GM12801 (cell line): ENCODE data around the gene MT4.

Experiments
- CTCF ChIP-seq: IDR thresholded peaks from one replicate; pipeline ENCODE4 v1.5.1; 2011; ENCODE audit warnings: control low read depth; ENCODE audit not compliant: insufficient read length; ENCODE audit errors: extremely low read depth

MT4 gene

GRCh38 chr16:56530872-56531271 is 34.0 kb upstream of the MT4 start:
- no peak for TF ChIP-seq CTCF

- no peak for TF ChIP-seq CTCF
Observed at GRCh38 chr16:56532714-56533113, 32.2 kb upstream of the MT4 start.

- no peak for TF ChIP-seq CTCF
Observed at GRCh38 chr16:56534847-56535383, 30.0 kb upstream of the MT4 start.

GRCh38 chr16:56538331-56538730 is 26.5 kb upstream of the MT4 start:
- no peak for TF ChIP-seq CTCF

- no peak for TF ChIP-seq CTCF
Observed at GRCh38 chr16:56539656-56540055, 25.2 kb upstream of the MT4 start.

- no peak for TF ChIP-seq CTCF
Observed at GRCh38 chr16:56542039-56542438, 22.8 kb upstream of the MT4 start.

- TF ChIP-seq CTCF = no peak
Observed at GRCh38 chr16:56547120-56547948, 17.5 kb upstream of the MT4 start.
